ENCODE results near the gene AUNIP. TPM values are rescaled to one million over a fixed set of nuclear protein-coding genes. Genes with fewer than 3 reads are reported as not detected.

Gene AUNIP
- total RNA-seq, 4 donors from 2014 or later: 0.68 TPM; not detected in 3

DNA sequence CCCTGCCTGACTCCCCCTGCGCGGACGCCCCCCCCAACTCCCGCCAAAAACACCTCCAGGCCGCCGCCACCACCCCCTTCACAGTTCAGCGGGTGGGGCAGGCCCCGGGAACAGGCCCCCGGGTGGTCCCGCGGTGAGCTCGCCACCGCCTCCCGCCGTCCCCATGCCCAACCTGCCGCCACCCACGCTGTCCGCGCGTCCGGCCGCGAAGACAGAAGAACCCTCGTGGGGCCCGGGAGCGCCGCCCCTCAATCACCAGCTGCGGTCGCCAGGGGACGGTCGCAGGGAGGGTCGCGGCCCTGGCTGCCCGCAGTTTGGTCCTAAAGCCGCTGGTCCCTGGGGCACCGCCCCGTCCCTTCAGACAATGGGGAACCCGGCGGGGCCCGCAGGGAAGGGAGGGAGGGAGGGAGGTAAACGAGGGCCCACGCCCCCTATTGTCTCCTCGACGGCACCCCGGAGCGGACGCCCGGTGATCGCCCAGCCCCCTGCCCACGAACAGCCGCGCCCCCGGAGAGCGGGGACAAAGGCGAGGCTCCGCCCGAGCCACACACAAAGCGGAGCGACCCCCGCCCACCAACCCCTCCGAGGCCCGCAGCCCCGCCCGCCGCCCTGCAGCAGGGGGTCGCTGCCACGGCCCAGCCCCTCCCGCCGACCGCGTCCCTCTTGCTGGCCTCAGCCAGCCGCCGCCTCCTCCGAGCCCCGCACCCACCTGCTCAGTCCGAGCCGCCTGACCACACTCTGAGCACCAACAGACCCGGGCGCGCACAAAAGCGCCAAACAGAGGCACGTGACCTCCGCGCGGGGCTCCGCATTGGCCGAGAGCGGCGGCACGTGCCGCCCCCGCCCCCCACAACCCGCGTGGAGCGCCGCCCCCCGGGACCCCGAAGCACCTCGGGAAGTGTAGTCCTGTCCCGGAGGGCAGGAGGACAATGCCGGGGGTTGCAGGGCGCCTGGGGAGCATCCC, 46.7 kb upstream of the AUNIP start, which contains the start of gene STMN1:
Gene STMN1 (minus strand): TSS at position 740 of the 964 bp plus-strand sequence. CDS start 1,743 bp downstream, outside the sequence.
- 2% methylated on average over 10 to 24 of the region's 102 CpGs for WGBS, 2 donors
- DNase-seq (ENCODE audit: low spot score in 2 of 2): peak; percentile 88 to 98
- intact Hi-C loops (cut with DNase I; ENCODE audit: low total_unique reads): no loop called here
- peak within 1 kb of the TSS; percentile 73 for H3K4me3 ChIP-seq (ENCODE audit: low read depth, poor library complexity, severe bottlenecking)
- TF ChIP-seq POLR2A (IDR thresholded peaks at IDR 0.05): peak in 1 of 2 donors; percentile 43
- TF ChIP-seq, protein P1, sequence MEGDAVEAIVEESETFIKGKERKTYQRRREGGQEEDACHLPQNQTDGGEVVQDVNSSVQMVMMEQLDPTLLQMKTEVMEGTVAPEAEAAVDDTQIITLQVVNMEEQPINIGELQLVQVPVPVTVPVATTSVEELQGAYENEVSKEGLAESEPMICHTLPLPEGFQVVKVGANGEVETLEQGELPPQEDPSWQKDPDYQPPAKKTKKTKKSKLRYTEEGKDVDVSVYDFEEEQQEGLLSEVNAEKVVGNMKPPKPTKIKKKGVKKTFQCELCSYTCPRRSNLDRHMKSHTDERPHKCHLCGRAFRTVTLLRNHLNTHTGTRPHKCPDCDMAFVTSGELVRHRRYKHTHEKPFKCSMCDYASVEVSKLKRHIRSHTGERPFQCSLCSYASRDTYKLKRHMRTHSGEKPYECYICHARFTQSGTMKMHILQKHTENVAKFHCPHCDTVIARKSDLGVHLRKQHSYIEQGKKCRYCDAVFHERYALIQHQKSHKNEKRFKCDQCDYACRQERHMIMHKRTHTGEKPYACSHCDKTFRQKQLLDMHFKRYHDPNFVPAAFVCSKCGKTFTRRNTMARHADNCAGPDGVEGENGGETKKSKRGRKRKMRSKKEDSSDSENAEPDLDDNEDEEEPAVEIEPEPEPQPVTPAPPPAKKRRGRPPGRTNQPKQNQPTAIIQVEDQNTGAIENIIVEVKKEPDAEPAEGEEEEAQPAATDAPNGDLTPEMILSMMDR (IDR thresholded peaks at IDR 0.05): no peak

DNA sequence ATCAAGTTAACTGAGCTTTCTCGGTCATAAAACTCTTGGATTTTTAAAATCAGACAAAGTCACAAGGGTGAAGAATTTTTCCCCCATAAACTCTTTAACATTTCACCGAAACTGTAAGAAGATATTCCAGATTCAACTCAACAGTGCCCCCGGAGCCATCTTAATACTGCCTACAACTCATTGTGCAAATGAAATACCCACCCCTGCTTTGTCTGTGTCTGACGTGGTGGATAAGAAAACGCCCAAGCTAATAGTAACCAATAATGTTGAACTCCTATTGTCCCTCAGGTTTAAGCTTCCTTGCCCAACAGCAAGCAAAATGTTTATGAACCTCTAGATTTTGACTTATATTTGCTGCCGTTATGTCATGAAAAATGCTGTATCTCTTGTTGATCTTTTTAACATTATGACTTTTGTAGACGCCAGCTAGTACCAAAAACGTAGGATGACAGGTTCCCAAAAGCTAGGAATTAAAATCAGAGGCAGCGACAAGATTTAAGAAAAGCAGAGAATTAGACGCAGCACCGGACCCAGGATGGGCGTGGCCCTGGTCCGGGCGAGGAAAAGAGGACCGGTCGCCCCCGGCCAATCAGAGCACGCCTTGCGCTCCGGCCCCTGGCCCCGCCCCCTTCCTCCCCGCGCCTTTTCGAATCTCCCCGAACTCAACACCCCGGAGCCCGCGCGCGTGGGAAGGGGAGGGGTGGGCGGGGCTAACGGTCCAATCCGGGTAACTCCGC, 45.9 kb upstream of the AUNIP start:
- intact Hi-C loops (cut with DNase I; ENCODE audit: low total_unique reads): no loop called here
- TF ChIP-seq, protein P1 (IDR thresholded peaks at IDR 0.05): no peak
- no peak for TF ChIP-seq POLR2A (IDR thresholded peaks at IDR 0.05)
- peak; percentile 94 to 99 for DNase-seq (ENCODE audit: low spot score in 2 of 2)
- H3K4me3 ChIP-seq (ENCODE audit: low read depth, poor library complexity, severe bottlenecking): peak overlapping the region; percentile 73
- 1% methylated on average over 24 to 30 of the region's 34 CpGs for WGBS, 2 donors

DNA sequence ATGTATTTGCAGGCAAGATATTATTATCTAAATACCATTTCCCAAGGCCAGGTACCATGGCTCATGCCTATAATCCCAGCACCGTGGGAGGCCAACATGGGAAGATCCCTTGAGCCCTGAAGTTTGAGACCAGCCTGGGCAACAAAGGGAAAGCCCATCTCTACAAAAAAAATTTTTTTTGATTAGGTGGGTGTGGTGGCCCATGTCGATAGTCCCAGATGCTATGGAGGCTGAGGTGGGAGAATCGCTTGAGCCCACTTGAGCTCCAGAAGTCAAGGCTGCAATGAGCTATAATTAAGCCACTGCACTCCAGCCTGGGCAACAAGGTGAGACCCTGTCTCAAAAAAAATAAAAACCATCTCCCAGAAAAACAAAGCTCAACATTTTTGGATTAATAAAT, 44.7 kb upstream of the AUNIP start:
- no peak for DNase-seq (ENCODE audit: low spot score in 2 of 2)
- intact Hi-C loops (cut with DNase I; ENCODE audit: low total_unique reads): no loop called here
- TF ChIP-seq, protein P1 (IDR thresholded peaks at IDR 0.05): no peak
- TF ChIP-seq POLR2A (IDR thresholded peaks at IDR 0.05): no peak
- 53 to 61% methylated on average over 3 of the region's 3 CpGs for WGBS, 2 donors
- no peak overlapping the region for H3K4me3 ChIP-seq (ENCODE audit: low read depth, poor library complexity, severe bottlenecking)

DNA sequence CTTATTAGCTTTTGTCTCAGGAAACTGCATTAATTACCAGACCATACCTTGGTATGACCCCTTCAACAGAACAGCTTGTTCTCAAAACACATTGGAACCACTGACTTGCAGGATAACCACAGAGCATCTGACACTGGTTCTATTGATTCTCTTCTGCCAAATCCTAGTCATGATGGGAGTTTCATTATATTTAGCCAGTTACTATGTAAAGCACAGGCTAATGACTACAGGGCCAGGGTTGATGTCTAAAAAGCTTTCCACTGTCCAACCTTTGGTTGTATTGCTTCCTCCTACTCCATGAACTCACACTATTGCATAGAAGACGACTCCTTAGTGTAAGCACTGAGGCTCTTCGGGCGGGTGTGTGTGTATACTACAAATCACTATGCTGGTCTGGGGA, 43.2 kb upstream of the AUNIP start:
- 82 to 92% methylated on average over 3 of the region's 3 CpGs for WGBS, 2 donors
- DNase-seq (ENCODE audit: low spot score in 2 of 2): no peak
- intact Hi-C loops (cut with DNase I; ENCODE audit: low total_unique reads): no loop called here
- TF ChIP-seq POLR2A (IDR thresholded peaks at IDR 0.05): no peak
- TF ChIP-seq, protein P1 (IDR thresholded peaks at IDR 0.05): no peak
- no peak overlapping the region for H3K4me3 ChIP-seq (ENCODE audit: low read depth, poor library complexity, severe bottlenecking)

DNA sequence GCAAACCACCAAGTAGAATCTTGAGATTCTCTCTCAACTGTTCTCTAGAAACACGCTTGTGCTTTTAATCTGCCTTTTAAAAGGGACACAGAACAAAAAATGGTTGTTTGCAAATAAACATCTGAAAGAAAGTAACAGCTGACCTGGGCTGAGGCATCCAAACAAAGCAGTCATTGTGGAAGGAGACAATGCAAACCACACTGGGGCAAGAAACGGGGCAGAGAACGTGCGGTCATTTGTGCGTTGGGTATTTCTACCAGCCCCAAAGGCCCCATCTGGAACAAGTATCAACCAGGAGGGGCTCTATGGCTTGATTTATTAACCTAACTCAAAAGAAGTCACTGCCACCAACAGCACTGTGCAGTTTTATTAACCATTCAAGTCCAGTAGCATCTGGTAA, 41.0 kb upstream of the AUNIP start:
- no peak for TF ChIP-seq POLR2A (IDR thresholded peaks at IDR 0.05)
- TF ChIP-seq, protein P1 (IDR thresholded peaks at IDR 0.05): no peak
- DNase-seq (ENCODE audit: low spot score in 2 of 2): no peak
- intact Hi-C loops (cut with DNase I; ENCODE audit: low total_unique reads): no loop called here
- 70 to 78% methylated on average over 5 of the region's 5 CpGs for WGBS, 2 donors
- no peak overlapping the region for H3K4me3 ChIP-seq (ENCODE audit: low read depth, poor library complexity, severe bottlenecking)

Measured in lower leg skin (tissue), 4 donors.